ENCODE measurements around the gene ULBP1.
"Not testable (repeated sequence)": the region's sequence is repeated elsewhere in the genome, so short reads cannot be mapped to it uniquely, and the experiment has no call there.

Gene ULBP1

GRCh38 chr6:149921361-149921760 is 42.4 kb upstream of the ULBP1 start:
- no peak for TF ChIP-seq CTCF (IDR thresholded peaks at IDR 0.05; ENCODE audit: extremely low read depth, missing control alignments)
- DNase-seq (ENCODE audit: low spot score), result no peak

- not testable (repeated sequence) for DNase-seq (ENCODE audit: low spot score)
Observed at GRCh38 chr6:149922091-149922490, 41.7 kb upstream of the ULBP1 start.

- DNase-seq (ENCODE audit: low spot score), result peak; percentile 66
- no peak for TF ChIP-seq CTCF (IDR thresholded peaks at IDR 0.05; ENCODE audit: extremely low read depth, missing control alignments)
Observed at GRCh38 chr6:149922642-149923326, 41.0 kb upstream of the ULBP1 start, which contains the start of gene RAET1G. RAET1G (minus strand) TSS chr6:149923121; CDS start chr6:149923010, 111 bp downstream.

- TF ChIP-seq CTCF (IDR thresholded peaks at IDR 0.05; ENCODE audit: extremely low read depth, missing control alignments), result no peak
Observed at GRCh38 chr6:149923327-149923986, 40.3 kb upstream of the ULBP1 start.

GRCh38 chr6:149924206-149924932 is 39.4 kb upstream of the ULBP1 start:
- DNase-seq (ENCODE audit: low spot score), result no peak
- no peak for TF ChIP-seq CTCF (IDR thresholded peaks at IDR 0.05; ENCODE audit: extremely low read depth, missing control alignments)

More at GRCh38 chr6:149923327-149923986, 40.3 kb upstream of the ULBP1 start:
- DNase-seq (ENCODE audit: low spot score), result no peak

- no peak for DNase-seq (ENCODE audit: low spot score)
- TF ChIP-seq CTCF (IDR thresholded peaks at IDR 0.05; ENCODE audit: extremely low read depth, missing control alignments), result no peak
Observed at GRCh38 chr6:149924933-149925252, 38.9 kb upstream of the ULBP1 start.

- no peak for TF ChIP-seq CTCF (IDR thresholded peaks at IDR 0.05; ENCODE audit: extremely low read depth, missing control alignments)
- no peak for DNase-seq (ENCODE audit: low spot score)
Observed at GRCh38 chr6:149925253-149925973, 38.3 kb upstream of the ULBP1 start.

Data from GM20000 (cell line).